Cardiac muscle cell (in vitro differentiated cells and primary cell): ENCODE results near the gene DPYD. TPM values are rescaled to one million over a fixed set of nuclear protein-coding genes. Genes with fewer than 3 reads are reported as not detected.
A peak's percentile ranks its signal among the peaks of the same experiment; 100 is the strongest.

Experiments used
- DNase-seq, 2 donors: peaks; one replicate each; pipeline versions ENCODE4 v3.0.0 to v3.0.0-alpha.2; 2010 to 2017; ENCODE audit warnings: low read depth in 1 of 2, low spot score in 1 of 2
- H3K27ac ChIP-seq: fragments of 200-600 bp; sonication (generic); 2 replicates; pipeline ENCODE4 v1.5.1; 2016
- H3K27me3 ChIP-seq: fragments of 200-600 bp; sonication (generic); 2 replicates; pipeline ENCODE4 v1.6.0; 2016; ENCODE audit warnings: control low read depth
- H3K36me3 ChIP-seq: fragments of 200-600 bp; sonication (generic); 2 replicates; pipeline ENCODE4 v1.5.1; 2016; ENCODE audit warnings: control low read depth
- H3K4me1 ChIP-seq: fragments of 200-600 bp; sonication (generic); 2 replicates; pipeline ENCODE4 v1.8.1; 2017; ENCODE audit warnings: low read depth, mild to moderate bottlenecking, mixed run types
- H3K4me3 ChIP-seq: fragments of 200-600 bp; sonication (generic); 2 replicates; pipeline ENCODE4 v1.5.1; 2016; ENCODE audit warnings: mild to moderate bottlenecking
- H3K9me3 ChIP-seq: fragments of 200-600 bp; sonication (generic); 2 replicates; pipeline ENCODE4 v1.5.1; 2017; ENCODE audit warnings: low read depth, mild to moderate bottlenecking, control low read depth
- polyA plus RNA-seq: library from polyadenylated mRNA; unstranded; fragments of >200 nt; fragmentation: Nextera tagmentation; extraction: Ambion mirVana; gene quantifications from 2 replicates; pipeline ENCODE4 v1.2.1, GENCODE V29; 2016
- total RNA-seq: library from RNA; depleted of rRNA; stranded (reverse); fragments of >200 nt; gene quantifications from 2 replicates; pipeline ENCODE4 v1.2.3, GENCODE V29; 2016
- TF ChIP-seq, protein P1 (sequence below): IDR thresholded peaks from 2 replicates; pipeline ENCODE4 v1.5.1; 2012; ENCODE audit warnings: low read depth, mild to moderate bottlenecking, low read length

DPYD gene
- total and polyA plus RNA-seq, 2 experiments from 2014 or later = 0.66 to 2.0 TPM

- peak in 1 of 2 donors; percentile 61 for DNase-seq
- TF ChIP-seq, protein P1, sequence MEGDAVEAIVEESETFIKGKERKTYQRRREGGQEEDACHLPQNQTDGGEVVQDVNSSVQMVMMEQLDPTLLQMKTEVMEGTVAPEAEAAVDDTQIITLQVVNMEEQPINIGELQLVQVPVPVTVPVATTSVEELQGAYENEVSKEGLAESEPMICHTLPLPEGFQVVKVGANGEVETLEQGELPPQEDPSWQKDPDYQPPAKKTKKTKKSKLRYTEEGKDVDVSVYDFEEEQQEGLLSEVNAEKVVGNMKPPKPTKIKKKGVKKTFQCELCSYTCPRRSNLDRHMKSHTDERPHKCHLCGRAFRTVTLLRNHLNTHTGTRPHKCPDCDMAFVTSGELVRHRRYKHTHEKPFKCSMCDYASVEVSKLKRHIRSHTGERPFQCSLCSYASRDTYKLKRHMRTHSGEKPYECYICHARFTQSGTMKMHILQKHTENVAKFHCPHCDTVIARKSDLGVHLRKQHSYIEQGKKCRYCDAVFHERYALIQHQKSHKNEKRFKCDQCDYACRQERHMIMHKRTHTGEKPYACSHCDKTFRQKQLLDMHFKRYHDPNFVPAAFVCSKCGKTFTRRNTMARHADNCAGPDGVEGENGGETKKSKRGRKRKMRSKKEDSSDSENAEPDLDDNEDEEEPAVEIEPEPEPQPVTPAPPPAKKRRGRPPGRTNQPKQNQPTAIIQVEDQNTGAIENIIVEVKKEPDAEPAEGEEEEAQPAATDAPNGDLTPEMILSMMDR = no peak
- H3K4me1 ChIP-seq = no peaks in the 10 kb centered on the region
- no peaks in the 10 kb centered on the region for H3K27me3 ChIP-seq
- no peaks in the 10 kb centered on the region for H3K9me3 ChIP-seq
- no peak overlapping the region for H3K4me3 ChIP-seq
- H3K27ac ChIP-seq = no peak overlapping the region
- H3K36me3 ChIP-seq = no peaks in the 10 kb centered on the region
These were observed 760.0 kb downstream of the DPYD start for GRCh38 chr1:97160818-97161217.

DNA sequence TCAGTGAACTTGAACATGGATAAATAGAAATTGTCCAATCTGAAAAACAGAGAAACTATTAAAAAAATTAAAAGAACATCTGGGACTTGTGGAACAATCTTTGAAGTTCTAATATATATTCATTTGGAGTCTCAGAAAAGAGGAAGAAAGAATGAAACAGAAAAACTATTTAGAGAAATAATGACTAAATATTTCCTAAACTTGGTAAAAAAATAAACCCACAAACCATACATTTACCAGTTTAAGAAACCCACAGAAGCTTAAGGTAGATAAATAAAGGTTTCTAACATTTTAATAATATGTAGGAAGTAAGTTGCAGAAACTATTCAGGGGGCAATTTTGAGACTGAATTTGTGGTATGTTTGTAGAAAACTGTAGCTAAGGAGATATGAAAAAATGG, 761.5 kb downstream of the DPYD start:
- H3K36me3 ChIP-seq = no peaks in the 10 kb centered on the region
- no peak overlapping the region for H3K4me3 ChIP-seq
- H3K9me3 ChIP-seq = no peaks in the 10 kb centered on the region
- TF ChIP-seq, protein P1 = no peak
- no peaks in the 10 kb centered on the region for H3K4me1 ChIP-seq
- H3K27ac ChIP-seq = no peak overlapping the region
- H3K27me3 ChIP-seq = no peaks in the 10 kb centered on the region
- no peak for DNase-seq

DNA sequence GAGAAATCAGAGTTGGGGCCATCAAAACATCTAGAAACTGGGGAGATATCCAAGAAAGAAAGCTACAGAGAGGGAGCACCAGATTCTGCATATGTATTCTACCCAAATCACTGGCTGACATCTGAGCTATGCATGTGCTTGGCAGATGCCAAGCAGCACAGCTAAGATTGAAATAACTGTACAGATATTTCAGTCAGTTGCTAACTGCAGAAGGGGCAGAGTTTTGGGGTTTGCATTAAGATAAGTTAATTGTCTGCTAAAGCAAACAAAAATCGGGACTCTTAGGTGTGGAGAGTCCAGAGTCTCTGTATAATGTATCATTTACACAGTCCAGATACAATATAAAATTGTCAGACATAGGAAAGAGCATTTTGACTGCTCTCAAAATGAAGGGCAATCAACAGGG, 762.1 kb downstream of the DPYD start:
- TF ChIP-seq, protein P1 = no peak
- no peaks in the 10 kb centered on the region for H3K36me3 ChIP-seq
- H3K27ac ChIP-seq = no peak overlapping the region
- H3K27me3 ChIP-seq = no peaks in the 10 kb centered on the region
- H3K9me3 ChIP-seq = no peaks in the 10 kb centered on the region
- DNase-seq = no peak
- no peaks in the 10 kb centered on the region for H3K4me1 ChIP-seq
- no peak overlapping the region for H3K4me3 ChIP-seq

GRCh38 chr1:97157991-97158390, 762.8 kb downstream of the DPYD start:
- Histone ChIP-seq H3K4me3 (no peak overlapping the region), H3K27ac (no peak overlapping the region), H3K9me3 (no peaks in the 10 kb centered on the region), H3K4me1 (no peaks in the 10 kb centered on the region), H3K27me3 (no peaks in the 10 kb centered on the region), H3K36me3 (no peaks in the 10 kb centered on the region)
- no peak for DNase-seq
- TF ChIP-seq, protein P1 = no peak

DNA sequence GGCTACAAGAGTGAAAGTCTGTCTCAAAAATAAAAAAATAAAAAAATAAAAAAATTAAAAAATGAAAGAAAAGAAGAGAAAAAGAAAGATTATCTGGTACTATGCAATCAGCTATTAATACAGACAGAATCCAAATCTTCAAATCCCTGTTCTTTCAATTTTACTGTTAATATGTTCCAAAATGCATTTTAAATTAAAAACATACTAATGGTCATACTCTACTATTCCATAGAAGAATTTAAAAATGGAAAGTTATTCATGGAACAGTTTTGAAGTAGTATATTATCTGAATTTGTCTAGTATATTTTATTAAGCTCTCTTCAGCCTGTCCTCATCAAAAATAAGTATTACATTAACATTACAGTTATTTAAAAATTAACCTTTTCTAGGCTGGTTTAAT, 769.2 kb downstream of the DPYD start:
- no peaks in the 10 kb centered on the region for H3K27me3 ChIP-seq
- H3K9me3 ChIP-seq = no peaks in the 10 kb centered on the region
- H3K4me1 ChIP-seq = no peaks in the 10 kb centered on the region
- DNase-seq = no peak
- H3K4me3 ChIP-seq = no peak overlapping the region
- H3K27ac ChIP-seq = no peak overlapping the region
- H3K36me3 ChIP-seq = no peaks in the 10 kb centered on the region
- TF ChIP-seq, protein P1 = no peak
